H9 (cell line): ENCODE results near the gene ABCA13. TPM values are rescaled to one million over a fixed set of nuclear protein-coding genes. Genes with fewer than 3 reads are reported as not detected.

Experiments
- DNase-seq: peaks from one replicate; pipeline ENCODE4 v3.0.0-alpha.2; 2017
- H2AFZ ChIP-seq: one replicate; pipeline ENCODE4 v1.6.1; 2013; ENCODE audit warnings: mild to moderate bottlenecking, low read length, control low read depth, moderate library complexity
- H2AK5ac ChIP-seq: 2 replicates; pipeline ENCODE4 v1.6.1; 2013; ENCODE audit warnings: low read length, control low read depth, mixed read lengths; ENCODE audit not compliant: insufficient read length
- H2BK120ac ChIP-seq: one replicate; pipeline ENCODE4 v1.6.1; 2013; ENCODE audit warnings: low read depth, mild to moderate bottlenecking, low read length, control low read depth, inconsistent platforms; ENCODE audit not compliant: poor library complexity, severe bottlenecking
- H2BK12ac ChIP-seq: 2 replicates; pipeline ENCODE4 v1.6.1; 2013; ENCODE audit warnings: low read length, control low read depth, mixed read lengths, low read depth; ENCODE audit not compliant: insufficient read length
- H2BK15ac ChIP-seq: 2 replicates; pipeline ENCODE4 v1.6.1; 2013; ENCODE audit warnings: low read depth, low read length, control low read depth
- H2BK20ac ChIP-seq: one replicate; pipeline ENCODE4 v1.6.1; 2013; ENCODE audit warnings: low read depth, mild to moderate bottlenecking, low read length, control low read depth, inconsistent platforms; ENCODE audit not compliant: poor library complexity, severe bottlenecking
- H2BK5ac ChIP-seq: 2 replicates; pipeline ENCODE4 v1.6.1; 2013; ENCODE audit warnings: low read length, control low read depth, mixed read lengths; ENCODE audit not compliant: insufficient read length
- H3K14ac ChIP-seq: 2 replicates; pipeline ENCODE4 v1.6.1; 2013; ENCODE audit warnings: low read length, control low read depth; ENCODE audit not compliant: insufficient read depth
- H3K18ac ChIP-seq: 2 replicates; pipeline ENCODE4 v1.6.1; 2013; ENCODE audit warnings: low read depth, mild to moderate bottlenecking, mixed read lengths, low read length, control low read depth; ENCODE audit not compliant: insufficient read length
- H3K23ac ChIP-seq: 2 replicates; pipeline ENCODE4 v1.6.1; 2013; ENCODE audit warnings: low read length, control low read depth, mixed read lengths, low read depth; ENCODE audit not compliant: insufficient read length
- H3K23me2 ChIP-seq: 2 replicates; pipeline ENCODE4 v1.6.1; 2013; ENCODE audit warnings: low read depth, mild to moderate bottlenecking, mixed read lengths, low read length, control low read depth; ENCODE audit not compliant: insufficient read length, poor library complexity, severe bottlenecking
- H3K27ac ChIP-seq: 2 replicates; pipeline ENCODE4 v1.5.1; 2013; ENCODE audit warnings: low read length, control low read depth, mixed read lengths, low read depth; ENCODE audit not compliant: insufficient read length
- H3K27me3 ChIP-seq: 2 replicates; pipeline ENCODE4 v1.6.1; 2013; ENCODE audit warnings: low read length, control low read depth, inconsistent platforms; ENCODE audit not compliant: insufficient read depth
- H3K4ac ChIP-seq: 2 replicates; pipeline ENCODE4 v1.6.1; 2013; ENCODE audit warnings: low read depth, mild to moderate bottlenecking, control low read depth, inconsistent platforms, low read length, moderate library complexity
- H3K4me1 ChIP-seq: 2 replicates; pipeline ENCODE4 v1.6.1; 2013; ENCODE audit warnings: low read length, control low read depth, inconsistent platforms; ENCODE audit not compliant: insufficient read depth
- H3K4me2 ChIP-seq: 2 replicates; pipeline ENCODE4 v1.6.1; 2013; ENCODE audit warnings: low read length, control low read depth, mixed read lengths; ENCODE audit not compliant: insufficient read length, insufficient read depth
- H3K56ac ChIP-seq: 2 replicates; pipeline ENCODE4 v1.6.1; 2013; ENCODE audit warnings: low read depth, mild to moderate bottlenecking, mixed read lengths, low read length, control low read depth; ENCODE audit not compliant: insufficient read length
- H3K79me1 ChIP-seq: 2 replicates; pipeline ENCODE4 v1.6.1; 2013; ENCODE audit warnings: low read depth, mild to moderate bottlenecking, moderate library complexity, low read length, control low read depth, inconsistent platforms; ENCODE audit not compliant: insufficient read depth, poor library complexity, severe bottlenecking
- H3K79me2 ChIP-seq: 2 replicates; pipeline ENCODE4 v1.6.1; 2013; ENCODE audit warnings: low read length, control low read depth, inconsistent platforms; ENCODE audit not compliant: insufficient read depth
- H3K9ac ChIP-seq: 2 replicates; pipeline ENCODE4 v1.6.1; 2013; ENCODE audit warnings: low read length, control low read depth, mixed read lengths; ENCODE audit not compliant: insufficient read length; ENCODE audit errors: extremely low read depth
- H3K9me3 ChIP-seq: one replicate; pipeline ENCODE4 v1.6.1; 2013; ENCODE audit warnings: low read depth, low read length, inconsistent platforms; ENCODE audit not compliant: control insufficient read depth
- H3T11ph ChIP-seq: one replicate; pipeline ENCODE4 v1.6.1; 2013; ENCODE audit warnings: mild to moderate bottlenecking, low read length, control low read depth, inconsistent platforms
- H4K20me1 ChIP-seq: one replicate; pipeline ENCODE4 v1.6.1; 2013; ENCODE audit not compliant: control insufficient read depth, insufficient read length, insufficient read depth
- H4K5ac ChIP-seq: 2 replicates; pipeline ENCODE4 v1.6.1; 2013; ENCODE audit warnings: low read depth, mild to moderate bottlenecking, mixed read lengths, low read length, control low read depth; ENCODE audit not compliant: insufficient read length
- H4K8ac ChIP-seq: replicated peaks from 2 replicates; pipeline ENCODE4 v1.6.1; 2013; ENCODE audit warnings: low read length, control low read depth, mixed read lengths, low read depth; ENCODE audit not compliant: insufficient read length
- H4K91ac ChIP-seq: 2 replicates; pipeline ENCODE4 v1.6.1; 2013; ENCODE audit warnings: low read depth, mild to moderate bottlenecking, moderate library complexity, mixed read lengths, low read length, control low read depth; ENCODE audit not compliant: insufficient read length
- H3K27ac Mint-ChIP-seq, 3 experiments: 2 replicates in 2 of 3; 3 replicates in 1 of 3; pipeline ENCODE4 v1.8.0; 2020 to 2021; ENCODE audit warnings: mixed read lengths in 3 of 3, mild to moderate bottlenecking in 1 of 3, moderate library complexity in 1 of 3
- H3K27me3 Mint-ChIP-seq: 2 replicates; pipeline ENCODE4 v1.8.0; 2021; ENCODE audit warnings: low read depth, mild to moderate bottlenecking, moderate library complexity, mixed read lengths
- H3K36me3 Mint-ChIP-seq, 3 experiments: 2 replicates in 2 of 3; 3 replicates in 1 of 3; pipeline ENCODE4 v1.8.0; 2020 to 2021; ENCODE audit warnings: low read depth in 3 of 3, mixed read lengths in 3 of 3; ENCODE audit not compliant: insufficient read depth in 1 of 3
- H3K4me1 Mint-ChIP-seq, 2 experiments: 2 replicates each; pipeline ENCODE4 v1.8.0; 2020; ENCODE audit warnings: mixed read lengths in 2 of 2
- H3K4me3 Mint-ChIP-seq, 2 experiments: 2 replicates in 1 of 2; 3 replicates in 1 of 2; pipeline ENCODE4 v1.8.0; 2020 to 2021; ENCODE audit warnings: mild to moderate bottlenecking in 2 of 2, mixed read lengths in 2 of 2, moderate library complexity in 1 of 2
- H3K9me3 Mint-ChIP-seq, 2 experiments: 2 replicates in 1 of 2; 3 replicates in 1 of 2; pipeline ENCODE4 v1.8.0; 2020; ENCODE audit warnings: mild to moderate bottlenecking in 2 of 2, mixed read lengths in 2 of 2, moderate library complexity in 1 of 2
- WGBS: extraction: QIAGEN DNeasy Blood & Tissue Kit; methylation state at CpG from one replicate; pipeline ENCODE4 v1.1.7; 2013; ENCODE audit warnings: missing lambda C conversion rate, low lambda C conversion rate, mixed read lengths; ENCODE audit not compliant: insufficient read length; ENCODE audit errors: extremely low coverage; 5-methylcytosine and 5-hydroxymethylcytosine counted together
- total RNA-seq: library from RNA; stranded (reverse); gene quantifications from 2 replicates; pipeline ENCODE4 v1.2.1, GENCODE V29; 2021
- TF ChIP-seq, protein P1 (sequence below): fragments of 200-600 bp; sonication (generic); conservative IDR thresholded peaks from 3 replicates; pipeline ENCODE4 v1.8.0; 2021; ENCODE audit warnings: antibody characterized with exemption, mild to moderate bottlenecking

Gene ABCA13
- total RNA-seq, 1 experiment from 2014 or later: 0.11 TPM

DNA sequence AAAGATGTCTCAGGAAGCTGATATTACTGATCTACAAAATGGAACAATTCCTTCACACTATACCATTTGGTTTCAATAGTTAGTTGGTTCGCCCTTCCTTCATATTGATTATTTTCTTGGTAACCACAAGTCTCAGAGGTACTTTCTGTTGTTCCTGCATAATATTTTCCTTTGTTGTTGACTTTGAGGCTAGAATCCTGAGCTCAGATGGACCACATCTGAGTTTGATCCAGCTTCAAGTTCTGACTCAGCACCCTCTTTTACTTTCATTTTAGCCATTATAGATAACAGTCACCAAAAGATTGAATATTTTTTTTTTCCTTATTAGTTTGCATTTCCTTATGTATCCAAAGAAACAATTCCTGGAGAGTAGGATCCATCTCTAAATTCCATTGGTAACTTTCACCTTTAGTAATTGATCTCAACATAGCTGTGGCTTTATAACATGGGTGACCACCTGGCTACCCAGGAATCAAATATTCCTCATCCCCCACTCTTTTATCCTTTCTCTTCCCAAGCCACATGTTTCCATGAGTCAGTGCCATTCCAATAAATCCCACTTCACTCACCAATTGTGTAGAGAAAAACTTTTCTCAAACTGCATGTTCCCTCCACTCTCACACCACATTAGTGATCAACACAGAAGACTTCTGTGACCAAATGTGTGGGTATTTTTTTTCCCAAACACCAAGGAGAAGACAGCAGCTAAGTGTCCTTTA lies 9.7 kb upstream of the ABCA13 start:
- Histone ChIP-seq H3K27me3 (no peaks in the 10 kb centered on the region), H3K4ac (no peak overlapping the region)

More for the DNA sequence above, 9.7 kb upstream of the ABCA13 start:
- Histone ChIP-seq H3K18ac (no peak overlapping the region), H4K5ac (no peak overlapping the region), H4K91ac (no peak overlapping the region), H3K56ac (no peak overlapping the region), H3K23me2 (no peaks in the 10 kb centered on the region), H3K4me1 (no peaks in the 10 kb centered on the region), H3K14ac (no peak overlapping the region), H2BK15ac (no peak overlapping the region), H3T11ph (no peak overlapping the region), H2AK5ac (no peak overlapping the region), H2BK120ac (no peak overlapping the region), H3K27ac (no peak overlapping the region), H3K79me2 (no peaks in the 10 kb centered on the region), H3K4me2 (no peak overlapping the region), H4K20me1 (no peaks in the 10 kb centered on the region), H3K23ac (no peak overlapping the region), H2BK20ac (no peak overlapping the region), H3K79me1 (no peaks in the 10 kb centered on the region), H2AFZ (no peak overlapping the region), H4K8ac (no peak overlapping the region), H2BK12ac (no peak overlapping the region), H3K9ac (no peak overlapping the region), H3K9me3 (no peaks in the 10 kb centered on the region), H2BK5ac (no peak overlapping the region)
- H3K27ac Mint-ChIP-seq: no peak overlapping the region
- no peak for DNase-seq
- H3K27me3 Mint-ChIP-seq: peaks cover 2% of the 10 kb centered on the region; the same call in 1 of the 2 replicates
- no CpG with 5 or more reads among the region's 1 CpG for WGBS
- H3K4me1 Mint-ChIP-seq: peaks cover 4 to 6% of the 10 kb centered on the region in 2 experiments; a peak in 3 of 4 replicates
- no peak overlapping the region for H3K4me3 Mint-ChIP-seq
- H3K9me3 Mint-ChIP-seq: peaks cover 12 to 24% of the 10 kb centered on the region in 2 experiments; a peak in 4 of 5 replicates
- TF ChIP-seq, protein P1, sequence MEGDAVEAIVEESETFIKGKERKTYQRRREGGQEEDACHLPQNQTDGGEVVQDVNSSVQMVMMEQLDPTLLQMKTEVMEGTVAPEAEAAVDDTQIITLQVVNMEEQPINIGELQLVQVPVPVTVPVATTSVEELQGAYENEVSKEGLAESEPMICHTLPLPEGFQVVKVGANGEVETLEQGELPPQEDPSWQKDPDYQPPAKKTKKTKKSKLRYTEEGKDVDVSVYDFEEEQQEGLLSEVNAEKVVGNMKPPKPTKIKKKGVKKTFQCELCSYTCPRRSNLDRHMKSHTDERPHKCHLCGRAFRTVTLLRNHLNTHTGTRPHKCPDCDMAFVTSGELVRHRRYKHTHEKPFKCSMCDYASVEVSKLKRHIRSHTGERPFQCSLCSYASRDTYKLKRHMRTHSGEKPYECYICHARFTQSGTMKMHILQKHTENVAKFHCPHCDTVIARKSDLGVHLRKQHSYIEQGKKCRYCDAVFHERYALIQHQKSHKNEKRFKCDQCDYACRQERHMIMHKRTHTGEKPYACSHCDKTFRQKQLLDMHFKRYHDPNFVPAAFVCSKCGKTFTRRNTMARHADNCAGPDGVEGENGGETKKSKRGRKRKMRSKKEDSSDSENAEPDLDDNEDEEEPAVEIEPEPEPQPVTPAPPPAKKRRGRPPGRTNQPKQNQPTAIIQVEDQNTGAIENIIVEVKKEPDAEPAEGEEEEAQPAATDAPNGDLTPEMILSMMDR: no peak
- H3K36me3 Mint-ChIP-seq: peaks cover 7 to 21% (median 10%) of the 10 kb centered on the region in 3 experiments; a peak in 6 of 7 replicates
